Measurements from ENCODE around the gene NECTIN1.

The NECTIN1 gene

GRCh38 chr11:119688356-119688755 is 40.6 kb downstream of the NECTIN1 start:
- no peak for TF ChIP-seq JUND (IDR thresholded peaks at IDR 0.05; ENCODE audit: low read depth)
- DNase-seq (ENCODE audit: low read depth in 1 of 2, low spot score in 1 of 2), result no peak
- in situ Hi-C loops (cut with HindIII; ENCODE audit: low pct_unique_long_range_greater_than_20kb, low sequenced_read_pairs), result no loop called here

- in situ Hi-C loops (cut with HindIII; ENCODE audit: low pct_unique_long_range_greater_than_20kb, low sequenced_read_pairs), result no loop called here
- no peak for TF ChIP-seq JUND (IDR thresholded peaks at IDR 0.05; ENCODE audit: low read depth)
- no peak for DNase-seq (ENCODE audit: low read depth in 1 of 2, low spot score in 1 of 2)
Observed at GRCh38 chr11:119687373-119688046, 41.5 kb downstream of the NECTIN1 start.

- TF ChIP-seq JUND (IDR thresholded peaks at IDR 0.05; ENCODE audit: low read depth), result no peak
- in situ Hi-C loops (cut with HindIII; ENCODE audit: low pct_unique_long_range_greater_than_20kb, low sequenced_read_pairs), result no loop called here
- DNase-seq (ENCODE audit: low read depth in 1 of 2, low spot score in 1 of 2), result no peak
Observed at GRCh38 chr11:119686177-119686882, 42.7 kb downstream of the NECTIN1 start.

- DNase-seq (ENCODE audit: low read depth in 1 of 2, low spot score in 1 of 2), result no peak
- TF ChIP-seq JUND (IDR thresholded peaks at IDR 0.05; ENCODE audit: low read depth), result no peak
- in situ Hi-C loops (cut with HindIII; ENCODE audit: low pct_unique_long_range_greater_than_20kb, low sequenced_read_pairs), result no loop called here
Observed at GRCh38 chr11:119685111-119685746, 43.8 kb downstream of the NECTIN1 start.

- DNase-seq (ENCODE audit: low read depth in 1 of 2, low spot score in 1 of 2), result no peak
- in situ Hi-C loops (cut with HindIII; ENCODE audit: low pct_unique_long_range_greater_than_20kb, low sequenced_read_pairs), result no loop called here
- no peak for TF ChIP-seq JUND (IDR thresholded peaks at IDR 0.05; ENCODE audit: low read depth)
Observed at GRCh38 chr11:119684361-119685110, 44.5 kb downstream of the NECTIN1 start.

GRCh38 chr11:119683783-119684182 is 45.2 kb downstream of the NECTIN1 start:
- DNase-seq (ENCODE audit: low read depth in 1 of 2, low spot score in 1 of 2), result peak in 1 of 2 experiments; percentile 41
- no peak for TF ChIP-seq JUND (IDR thresholded peaks at IDR 0.05; ENCODE audit: low read depth)
- in situ Hi-C loops (cut with HindIII; ENCODE audit: low pct_unique_long_range_greater_than_20kb, low sequenced_read_pairs), result no loop called here

- in situ Hi-C loops (cut with HindIII; ENCODE audit: low pct_unique_long_range_greater_than_20kb, low sequenced_read_pairs), result no loop called here
- peak in 1 of 2 experiments; percentile 59 for DNase-seq (ENCODE audit: low read depth in 1 of 2, low spot score in 1 of 2)
- no peak for TF ChIP-seq JUND (IDR thresholded peaks at IDR 0.05; ENCODE audit: low read depth)
Observed at GRCh38 chr11:119681361-119681910, 47.6 kb downstream of the NECTIN1 start.

GRCh38 chr11:119680541-119681360 is 48.2 kb downstream of the NECTIN1 start:
- no peak for TF ChIP-seq JUND (IDR thresholded peaks at IDR 0.05; ENCODE audit: low read depth)
- in situ Hi-C loops (cut with HindIII; ENCODE audit: low pct_unique_long_range_greater_than_20kb, low sequenced_read_pairs), result no loop called here

GRCh38 chr11:119679346-119679745 is 49.7 kb downstream of the NECTIN1 start:
- no peak for TF ChIP-seq JUND (IDR thresholded peaks at IDR 0.05; ENCODE audit: low read depth)
- DNase-seq (ENCODE audit: low read depth in 1 of 2, low spot score in 1 of 2), result no peak
- in situ Hi-C loops (cut with HindIII; ENCODE audit: low pct_unique_long_range_greater_than_20kb, low sequenced_read_pairs), result no loop called here

More at GRCh38 chr11:119680541-119681360, 48.2 kb downstream of the NECTIN1 start:
- peak in 1 of 2 experiments; percentile 90 for DNase-seq (ENCODE audit: low read depth in 1 of 2, low spot score in 1 of 2)

- no peak for DNase-seq (ENCODE audit: low read depth in 1 of 2, low spot score in 1 of 2)
- in situ Hi-C loops (cut with HindIII; ENCODE audit: low pct_unique_long_range_greater_than_20kb, low sequenced_read_pairs), result no loop called here
- no peak for TF ChIP-seq JUND (IDR thresholded peaks at IDR 0.05; ENCODE audit: low read depth)
Observed at GRCh38 chr11:119678351-119678750, 50.6 kb downstream of the NECTIN1 start.

- no peak for DNase-seq (ENCODE audit: low read depth in 1 of 2, low spot score in 1 of 2)
Observed at GRCh38 chr11:119677840-119678239, 51.2 kb downstream of the NECTIN1 start.

More at GRCh38 chr11:119677840-119678239, 51.2 kb downstream of the NECTIN1 start:
- TF ChIP-seq JUND (IDR thresholded peaks at IDR 0.05; ENCODE audit: low read depth), result no peak
- in situ Hi-C loops (cut with HindIII; ENCODE audit: low pct_unique_long_range_greater_than_20kb, low sequenced_read_pairs), result no loop called here

Measured in T47D (cell line).